Effector CD4-positive, alpha-beta T cell (primary cell): Measurements from ENCODE around the gene ZNF777.
A peak's percentile ranks its signal among the peaks of the same experiment; 100 is the strongest.
"Not testable (repeated sequence)": the region's sequence is repeated elsewhere in the genome, so short reads cannot be mapped to it uniquely, and the experiment has no call there.

Experiments used
- DNase-seq: peaks from one replicate; pipeline ENCODE4 v3.0.0-alpha.2; 2020

ZNF777 gene

DNA sequence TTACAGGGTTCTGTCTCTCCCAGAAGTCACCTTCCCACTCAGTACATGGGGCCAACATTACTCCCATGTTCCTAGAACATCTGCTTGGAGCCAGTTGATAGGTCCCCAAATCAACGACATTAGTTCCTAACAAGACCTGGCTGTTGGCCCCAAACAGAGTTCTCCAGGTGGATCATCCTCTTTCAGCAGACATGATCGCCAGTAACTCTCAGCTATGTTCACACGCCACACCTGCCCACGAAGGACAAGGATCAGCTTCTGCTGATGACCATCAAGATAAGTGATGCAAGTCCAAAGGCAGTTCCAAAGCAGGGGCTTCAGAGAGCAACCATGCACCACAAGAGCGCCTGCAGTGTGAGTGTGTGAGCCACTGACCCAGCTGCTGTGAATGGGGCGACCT is 11.0 kb downstream of the ZNF777 start:
- DNase-seq, result no peak

DNA sequence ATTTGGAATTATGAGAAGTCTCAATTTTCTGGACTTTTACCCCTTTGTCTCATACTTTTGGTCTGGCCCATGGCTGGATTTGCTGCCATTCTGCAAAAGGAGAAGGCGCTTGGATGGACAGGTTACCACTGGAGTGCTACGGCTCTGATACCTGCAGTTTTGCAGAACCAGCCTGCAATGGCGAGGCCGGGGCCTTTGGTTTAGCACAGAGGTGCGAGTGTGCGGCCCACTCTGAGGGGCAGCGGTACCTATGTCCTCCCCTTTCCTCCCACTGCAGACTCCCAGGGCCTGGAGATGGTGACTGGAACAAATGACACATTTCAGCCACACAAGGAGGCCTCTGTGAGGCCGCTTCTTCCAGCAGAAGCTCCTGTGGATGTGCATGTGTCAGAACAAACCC is 11.9 kb downstream of the ZNF777 start:
- DNase-seq, result no peak

DNA sequence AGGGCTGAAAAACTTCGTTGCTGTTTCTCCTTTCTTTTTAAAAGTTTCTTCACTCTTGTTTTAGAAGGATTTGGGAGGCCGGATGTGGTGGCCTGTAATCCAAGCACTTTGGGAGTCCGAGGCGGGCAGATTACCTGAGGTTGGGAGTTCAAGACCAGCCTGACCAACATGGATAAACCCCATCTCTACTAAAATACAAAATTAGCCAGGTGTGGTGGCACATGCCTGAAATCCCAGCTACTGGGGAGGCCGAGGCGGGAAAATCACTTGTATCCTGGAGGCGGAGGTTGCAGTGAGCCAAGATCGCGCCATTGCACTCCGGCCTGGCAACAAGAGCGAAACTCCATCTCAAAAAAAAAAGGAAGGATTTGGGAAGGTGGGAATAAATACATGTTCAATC is 14.8 kb downstream of the ZNF777 start:
- not testable (repeated sequence) for DNase-seq

DNA sequence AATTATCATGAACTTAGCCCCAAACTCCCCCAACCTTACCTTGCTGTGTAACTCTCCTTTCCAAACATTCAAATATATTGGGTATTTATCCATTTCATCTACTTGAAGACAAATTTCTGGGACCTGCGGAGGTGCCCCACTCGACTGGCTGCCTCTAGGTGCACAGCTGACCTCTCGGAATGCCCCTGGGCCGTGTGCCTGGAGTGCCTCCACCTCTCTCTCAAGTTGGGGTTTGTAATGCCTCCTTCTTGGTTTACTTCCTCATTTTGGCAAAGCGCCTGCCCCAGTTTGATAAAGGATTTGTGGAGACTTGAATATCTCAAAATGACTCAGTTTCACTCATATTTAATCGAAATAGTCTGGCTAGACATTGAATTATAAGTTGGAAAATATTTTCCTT is 16.6 kb downstream of the ZNF777 start:
- no peak for DNase-seq

DNA sequence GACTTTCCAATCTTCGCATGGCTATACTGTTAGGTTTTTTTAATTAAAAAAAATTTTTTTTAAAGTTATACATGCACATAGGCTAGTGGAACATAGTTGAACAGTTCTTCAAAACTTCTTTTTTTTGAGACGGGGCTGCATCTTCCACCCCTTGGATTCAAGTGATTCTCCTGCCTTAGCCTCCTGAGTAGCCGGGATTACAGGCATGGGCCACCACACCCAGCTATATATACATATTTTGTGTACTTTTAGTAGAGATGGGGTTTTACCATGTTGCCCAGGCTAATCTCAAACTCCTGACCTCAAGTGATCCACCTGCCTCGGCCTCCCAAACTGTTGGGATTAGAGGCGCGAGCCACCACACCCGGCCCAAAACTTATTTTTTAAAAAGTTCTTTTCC is 17.3 kb downstream of the ZNF777 start:
- no peak for DNase-seq

DNA sequence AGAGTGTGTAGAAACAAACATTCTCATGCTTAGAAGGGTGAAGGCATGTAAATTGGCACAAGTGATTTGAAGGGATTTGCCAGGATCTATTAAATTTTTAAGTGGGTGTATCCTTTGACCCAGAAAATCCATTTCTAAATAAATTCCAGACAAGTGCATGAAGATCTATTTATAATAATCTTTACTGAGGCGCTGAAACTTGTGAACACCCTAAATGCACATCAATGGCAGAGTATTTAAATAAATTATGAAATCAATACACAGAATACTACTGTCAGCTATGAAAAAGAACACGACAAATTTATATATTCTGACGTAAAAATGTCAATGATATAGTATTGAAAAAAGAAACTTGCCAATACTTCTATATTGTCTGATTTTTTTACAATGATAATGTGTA is 17.9 kb downstream of the ZNF777 start:
- DNase-seq, result no peak

DNA sequence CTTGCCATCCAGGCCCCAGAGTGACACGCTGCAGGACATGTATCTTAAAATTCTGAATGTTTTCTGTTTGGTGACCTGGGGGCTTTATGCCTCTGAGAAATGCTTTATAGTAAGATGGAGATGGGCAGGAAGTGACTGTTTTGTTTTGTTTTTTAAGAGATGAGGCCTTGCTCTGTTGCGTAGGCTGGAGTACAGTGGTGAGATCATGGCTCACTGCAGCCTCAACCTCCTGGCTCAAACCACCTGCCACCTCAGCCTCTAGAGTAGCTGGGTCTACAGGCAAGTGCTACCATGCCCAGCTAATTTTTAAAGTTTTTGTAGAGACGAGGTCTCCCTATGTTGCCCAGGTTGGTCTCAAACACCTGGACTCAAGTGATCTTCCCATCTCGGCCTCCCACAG is 20.6 kb downstream of the ZNF777 start:
- no peak for DNase-seq

DNA sequence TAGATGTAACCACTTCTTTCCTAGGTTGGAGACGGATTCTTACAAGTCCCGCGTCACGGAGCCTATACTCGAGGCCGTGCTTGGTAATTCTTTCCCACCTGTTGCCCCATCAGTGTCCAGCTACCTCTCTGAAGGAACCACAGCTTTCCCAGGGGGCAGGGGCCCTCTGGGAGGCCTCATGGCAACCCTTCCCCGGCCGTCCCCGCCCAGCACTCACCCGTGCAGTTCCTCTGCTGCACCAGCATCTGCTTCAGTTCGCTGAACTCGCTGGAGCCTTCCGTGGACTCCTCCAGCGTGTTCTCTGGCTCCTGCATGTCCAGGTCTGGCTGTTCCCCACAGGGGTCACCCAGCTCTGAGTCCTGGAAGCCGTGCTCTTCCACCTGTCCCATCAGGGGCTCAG is 24.5 kb downstream of the ZNF777 start:
- no peak for DNase-seq

DNA sequence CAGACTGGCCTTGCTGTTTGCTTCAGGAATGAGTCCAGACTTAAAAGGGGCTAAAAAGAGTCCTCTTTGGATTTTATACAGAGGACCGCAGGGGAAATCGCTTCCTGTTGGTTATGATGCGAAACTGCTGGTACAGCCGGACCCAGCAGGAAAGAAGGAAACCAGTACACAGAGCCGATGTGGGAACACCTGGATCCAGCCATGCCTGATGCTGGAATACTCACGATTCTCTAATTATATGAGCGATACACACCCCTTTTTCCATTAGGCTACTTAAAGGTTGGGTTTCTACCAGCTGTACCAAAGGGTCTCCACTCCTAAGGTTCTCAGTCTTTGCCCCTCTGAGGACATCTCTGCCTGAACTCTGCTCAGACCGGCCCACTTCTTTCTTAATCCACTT is 27.7 kb downstream of the ZNF777 start:
- DNase-seq, result no peak

DNA sequence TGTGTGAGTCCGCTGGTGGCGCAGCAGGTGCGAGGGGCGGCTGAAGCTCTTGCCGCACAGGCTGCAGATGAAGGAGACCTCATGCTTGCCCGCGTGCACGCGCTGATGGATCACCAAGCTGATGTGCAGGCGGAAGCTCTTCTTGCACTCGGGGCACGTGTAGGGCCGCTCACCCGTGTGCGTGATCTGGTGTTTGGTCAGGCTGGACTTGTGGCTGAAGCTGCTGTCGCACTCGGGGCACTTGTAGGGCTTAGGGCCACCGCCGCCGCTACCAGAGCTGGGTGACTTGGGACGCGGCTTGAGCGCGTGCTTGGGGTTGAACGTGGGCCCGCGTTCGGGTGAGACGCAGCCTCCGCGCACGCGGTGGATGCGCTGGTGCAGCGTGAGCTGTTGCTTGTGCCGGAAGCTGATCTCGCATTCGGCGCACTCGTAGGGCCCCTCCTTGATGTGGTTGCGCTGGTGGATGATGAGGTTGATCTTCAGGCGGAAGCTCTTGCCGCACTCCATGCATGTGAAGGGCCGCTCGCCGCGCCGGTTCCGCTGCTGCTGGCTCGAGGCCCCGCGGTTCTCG is 28.7 kb downstream of the ZNF777 start:
- no peak for DNase-seq

DNA sequence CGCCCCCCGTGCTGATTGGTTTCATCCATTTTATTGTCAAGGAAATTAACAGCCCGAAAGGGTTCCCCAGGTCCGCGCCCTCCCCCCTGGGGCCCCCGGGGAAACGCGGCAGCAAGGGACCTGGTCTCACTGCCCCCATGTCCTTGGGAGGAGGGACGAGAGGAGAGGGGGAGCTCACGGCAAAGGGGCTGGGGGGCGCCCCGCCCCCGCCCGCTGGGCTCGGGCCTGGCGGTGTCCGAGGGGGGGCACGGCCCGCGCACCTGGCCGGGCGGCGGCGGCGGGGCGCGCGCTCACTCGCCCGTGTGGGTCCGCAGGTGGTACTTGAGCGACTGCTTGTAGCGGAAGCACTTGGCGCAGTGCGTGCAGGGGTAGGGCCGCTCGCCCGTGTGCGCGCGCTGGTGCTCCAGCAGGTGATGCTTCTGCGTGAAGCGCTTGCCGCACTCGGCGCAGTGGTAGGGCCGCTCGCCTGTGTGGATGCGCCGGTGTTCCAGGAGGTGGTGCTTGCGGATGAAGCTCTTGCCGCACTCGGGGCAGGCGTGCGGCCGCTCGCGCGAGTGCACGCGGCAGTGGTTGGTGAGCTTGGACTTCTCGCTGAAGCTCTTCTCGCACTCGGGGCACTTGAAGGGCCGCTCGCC is 29.3 kb downstream of the ZNF777 start:
- no peak for DNase-seq

DNA sequence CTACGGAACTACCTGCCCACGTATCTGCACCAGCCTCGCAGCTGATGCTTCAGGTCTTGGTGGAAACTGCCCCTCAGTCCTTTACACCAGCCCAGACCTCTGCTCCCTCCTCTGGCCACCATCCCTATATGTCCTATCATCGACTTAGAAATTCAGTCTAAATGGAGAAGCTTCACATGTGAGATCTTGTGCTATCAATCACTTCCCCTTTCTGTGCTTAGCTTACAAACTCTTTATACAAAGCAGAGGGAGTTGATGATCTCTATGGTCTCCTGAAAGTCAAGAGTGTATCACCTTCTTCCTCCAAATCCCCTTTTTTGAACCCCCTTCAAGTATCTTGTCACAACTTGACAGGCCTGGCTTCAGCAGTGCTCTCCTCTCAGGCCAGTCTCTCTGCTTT is 30.7 kb downstream of the ZNF777 start:
- DNase-seq, result no peak

DNA sequence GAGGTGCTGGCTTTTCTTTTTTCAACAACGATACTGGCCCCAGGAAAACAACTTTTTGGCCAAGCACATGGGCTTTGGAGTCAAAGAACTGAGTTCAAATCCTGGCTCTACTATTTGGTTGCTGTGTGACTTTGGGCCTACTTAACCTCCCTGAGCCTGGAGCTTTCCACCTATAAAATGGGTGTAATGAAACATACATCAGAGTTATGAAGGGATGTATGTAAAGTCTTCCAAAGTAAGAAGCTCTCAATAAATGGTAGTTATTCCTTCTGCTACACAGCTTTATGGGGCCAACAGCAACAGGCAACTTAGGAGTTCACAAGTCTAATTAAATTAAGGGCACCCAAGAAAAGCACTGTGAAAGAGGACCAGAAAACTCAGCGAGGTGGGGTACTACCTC is 33.0 kb downstream of the ZNF777 start:
- DNase-seq, result no peak

DNA sequence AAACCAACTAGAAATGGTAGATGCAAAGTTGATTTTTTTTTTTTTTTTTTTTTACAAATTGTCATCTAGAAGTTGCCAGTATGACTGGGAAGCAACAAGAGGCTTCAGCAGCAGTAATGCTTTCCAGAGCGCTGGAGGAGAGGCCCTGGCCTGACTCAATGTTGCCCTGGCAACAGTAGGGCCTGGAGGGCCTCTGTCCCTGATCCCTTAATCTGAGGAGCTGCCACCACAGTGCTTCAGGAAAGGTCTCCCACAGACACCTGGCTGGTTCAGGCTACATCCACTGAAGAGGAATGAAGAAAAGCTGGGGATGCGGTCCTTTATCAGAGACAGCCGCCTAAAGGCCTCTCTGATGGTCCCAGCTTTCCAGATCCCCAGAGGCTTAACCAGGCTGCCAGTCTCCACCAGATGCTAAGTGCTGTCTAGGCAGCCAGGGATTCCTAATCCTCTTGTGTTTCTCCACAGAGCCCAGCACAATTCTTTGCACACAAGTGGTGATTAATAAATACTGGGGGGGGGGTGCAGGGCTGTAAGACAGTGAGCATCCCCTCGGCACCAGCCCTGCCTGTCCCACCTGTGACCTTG is 33.7 kb downstream of the ZNF777 start:
- DNase-seq, result no peak

DNA sequence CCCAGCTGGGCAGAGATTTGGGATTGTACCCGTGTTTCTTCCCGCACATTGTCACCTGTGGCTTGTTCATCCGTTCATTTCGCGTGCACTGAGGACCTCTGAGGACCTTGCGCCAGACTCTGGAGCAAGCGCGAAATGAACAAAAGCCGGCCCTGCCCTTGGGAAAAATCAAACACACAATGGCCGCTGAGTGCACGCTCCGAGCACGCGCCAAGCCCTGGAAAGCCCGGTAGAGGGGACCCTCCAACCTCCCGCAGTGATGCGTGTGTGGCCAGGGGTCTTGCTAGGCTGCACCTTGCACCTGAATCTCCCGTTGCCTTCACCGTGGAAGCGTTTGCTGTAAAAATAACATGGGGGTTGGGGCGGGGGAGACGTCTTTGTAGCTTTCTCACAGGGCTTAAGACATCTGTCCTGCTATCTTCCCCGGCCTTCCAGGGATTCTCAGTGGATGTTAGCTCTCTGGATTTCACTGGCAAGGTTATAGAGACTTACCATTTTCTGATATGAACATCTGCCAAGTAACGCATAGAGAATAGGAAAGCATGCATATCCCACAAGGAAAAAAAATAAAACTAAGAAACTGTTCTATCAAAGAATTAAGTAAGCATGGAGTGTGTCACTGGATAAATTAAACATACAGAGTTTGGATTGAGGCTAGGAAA is 37.3 kb downstream of the ZNF777 start:
- DNase-seq, result no peak

DNA sequence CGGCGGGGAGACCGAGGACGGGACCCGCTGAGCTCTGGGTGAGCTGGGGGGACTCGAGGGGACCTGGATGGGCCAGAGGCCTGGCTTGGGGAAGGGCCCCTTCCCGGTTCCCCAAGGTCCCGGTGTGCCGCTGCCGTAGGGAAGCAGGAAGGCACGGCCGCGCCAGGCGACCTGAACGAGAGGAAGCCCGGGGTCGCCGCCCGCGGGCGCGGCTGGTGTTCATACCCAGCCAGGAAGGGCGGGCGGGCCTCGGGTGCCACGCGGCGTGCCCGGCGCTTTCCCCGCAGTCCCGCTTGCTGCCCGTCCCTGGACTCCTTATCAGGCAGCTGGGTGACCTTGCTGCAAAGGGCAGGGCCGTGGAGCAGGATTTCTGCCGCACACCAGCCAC is 38.0 kb downstream of the ZNF777 start:
- DNase-seq, result no peak

DNA sequence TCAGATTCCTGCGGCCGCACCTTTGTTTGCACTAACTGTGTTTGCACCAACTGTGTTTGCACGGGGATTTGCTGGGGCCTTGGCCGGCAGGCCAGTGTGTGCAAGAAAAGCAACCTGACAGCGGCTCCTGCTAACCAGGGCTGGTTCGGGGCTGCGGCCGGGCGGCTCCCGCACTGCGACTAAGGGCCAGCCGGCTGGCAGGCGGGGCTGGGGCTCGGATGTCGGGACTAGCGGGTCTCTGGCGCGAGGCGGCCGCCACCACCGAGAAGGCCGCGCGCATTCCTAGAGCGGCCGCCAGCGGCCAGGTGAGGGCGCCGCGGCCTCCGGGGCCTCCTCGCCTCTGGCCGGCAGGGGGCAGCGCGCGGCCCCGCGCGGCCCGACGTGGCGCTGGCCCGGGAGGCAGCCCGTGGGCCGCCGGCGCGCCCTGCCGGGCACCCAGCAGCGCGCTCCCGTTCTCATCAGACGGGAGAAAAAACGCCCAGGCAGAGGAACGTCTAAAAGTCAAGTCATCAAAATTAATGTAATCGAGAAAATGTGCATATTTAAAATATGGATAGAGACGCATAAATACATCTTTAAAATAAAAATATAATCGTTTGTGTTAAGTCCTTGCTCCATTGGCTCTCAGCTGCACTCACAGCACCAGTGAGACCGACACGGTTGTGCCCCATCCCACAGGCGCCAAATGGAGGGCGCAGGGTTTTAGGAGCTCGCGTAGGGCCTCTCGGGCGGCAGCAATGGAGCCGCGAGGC is 38.5 kb downstream of the ZNF777 start:
- peak; percentile 58 for DNase-seq

DNA sequence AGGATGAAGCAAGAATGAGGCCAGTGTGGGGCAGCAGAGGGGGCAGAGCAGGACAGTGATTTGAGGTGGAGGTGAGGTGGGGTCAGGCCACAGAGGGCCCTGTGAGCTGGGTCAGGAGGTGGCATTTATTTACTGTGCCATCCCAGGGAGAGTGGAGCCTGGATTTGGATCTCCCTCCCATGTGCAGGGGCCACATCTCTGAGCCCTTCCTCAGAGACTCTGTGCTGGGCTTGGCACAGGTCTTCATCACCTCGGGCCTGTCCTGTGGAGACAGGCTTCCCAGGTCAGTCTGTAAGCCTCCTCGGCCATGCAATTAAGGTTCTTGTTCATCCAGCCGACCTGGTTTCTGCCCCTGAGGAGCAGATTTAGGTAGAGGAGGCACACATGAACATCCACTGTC is 40.9 kb downstream of the ZNF777 start:
- DNase-seq, result no peak

DNA sequence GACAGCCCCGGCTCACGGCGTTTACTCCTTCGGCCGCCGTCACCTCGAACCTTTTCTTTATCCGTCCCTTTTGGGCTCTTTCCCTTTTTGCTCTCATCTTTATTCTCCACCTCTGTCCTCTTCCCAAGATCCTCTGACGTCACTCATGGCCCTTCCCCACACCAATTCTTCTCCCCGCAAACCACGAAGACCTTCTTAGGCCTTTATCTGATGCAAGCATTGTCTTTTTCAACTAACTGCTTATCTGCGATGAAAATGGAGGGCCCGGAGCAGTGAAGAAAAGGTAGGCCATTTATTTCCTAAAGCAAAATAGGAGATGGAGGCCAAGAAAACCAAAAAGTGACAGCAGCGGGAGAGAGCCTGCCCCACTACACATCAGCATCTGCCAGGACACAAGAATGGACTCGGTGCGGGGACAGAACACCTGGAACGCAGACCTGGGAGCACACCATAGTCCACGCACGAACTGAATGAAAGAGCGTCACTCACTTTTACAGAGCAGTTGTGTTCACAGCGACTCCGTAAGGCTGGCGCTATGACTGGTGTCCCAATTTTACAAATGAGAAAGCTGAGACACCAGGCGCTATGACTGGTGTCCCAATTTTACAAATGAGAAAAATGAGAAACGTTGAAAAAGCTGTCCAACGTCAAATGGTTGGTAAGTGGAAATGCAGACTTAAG is 45.3 kb downstream of the ZNF777 start:
- DNase-seq, result no peak

DNA sequence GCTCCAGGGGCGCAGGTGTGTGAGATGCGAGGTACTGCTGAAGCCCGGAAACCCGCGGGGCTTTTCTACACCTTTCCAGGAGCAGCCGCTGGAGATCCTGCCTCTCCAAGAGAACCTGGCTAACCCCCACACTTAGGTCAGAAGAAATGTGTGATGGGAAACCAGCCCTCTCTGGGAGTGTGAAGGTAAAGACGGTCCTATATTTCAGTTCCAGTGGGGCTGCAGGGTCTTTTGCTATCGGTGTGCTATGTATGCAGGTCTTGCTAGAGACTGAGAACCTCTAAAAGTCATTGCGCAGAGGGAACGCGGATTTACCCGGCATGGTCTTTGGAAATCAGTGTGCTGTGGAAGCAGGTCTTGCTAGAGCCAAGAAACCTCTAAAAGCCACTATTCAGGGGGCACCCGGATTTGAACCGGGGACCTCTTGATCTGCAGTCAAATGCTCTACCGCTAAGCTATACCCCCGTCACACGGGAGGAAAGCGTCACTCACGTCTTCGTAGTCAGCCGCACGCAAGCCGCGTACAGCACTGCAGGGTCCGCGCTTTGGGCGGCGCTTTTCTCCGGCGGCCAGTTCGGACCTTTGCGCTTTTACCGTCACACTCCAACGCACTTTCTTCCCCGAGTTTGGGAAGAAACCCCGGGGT is 46.0 kb downstream of the ZNF777 start:
- DNase-seq, result peak; percentile 26

DNA sequence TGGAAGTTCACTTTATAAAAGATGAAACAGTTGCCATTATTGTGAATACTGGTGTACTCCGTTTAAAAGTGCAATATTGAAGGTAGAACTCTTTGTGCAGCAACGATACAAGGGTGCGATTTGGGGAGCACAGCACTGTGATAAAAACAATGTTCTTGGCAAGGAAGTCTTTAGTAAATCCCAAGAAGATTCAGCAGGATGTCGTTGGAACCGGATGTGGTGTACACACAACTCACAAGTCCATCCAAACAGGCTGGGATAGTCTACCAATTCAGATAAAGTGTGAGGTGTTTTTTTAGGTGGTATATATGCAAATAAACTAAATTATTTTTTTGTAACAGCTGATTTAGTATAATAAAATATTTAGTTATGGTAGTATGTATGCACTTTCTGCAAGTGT is 46.7 kb downstream of the ZNF777 start:
- no peak for DNase-seq

DNA sequence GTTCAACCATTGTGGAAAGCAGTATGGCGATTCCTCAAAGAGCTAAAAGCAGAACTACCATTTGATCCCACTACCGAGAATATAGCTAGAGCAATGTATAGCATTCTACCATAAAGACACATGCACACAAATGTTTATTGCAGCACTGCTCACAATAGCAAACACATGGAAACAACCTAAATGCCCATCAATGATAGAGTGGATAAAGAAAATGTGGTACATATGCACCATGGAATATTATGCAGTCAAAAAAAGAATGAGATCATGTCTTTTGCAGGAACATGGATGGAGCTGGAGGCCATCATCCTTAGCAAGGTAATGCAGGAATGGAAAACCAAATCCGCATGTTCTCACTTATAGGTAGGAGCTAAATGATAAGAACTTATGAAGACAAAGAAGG is 47.8 kb downstream of the ZNF777 start:
- not testable (repeated sequence) for DNase-seq
